GM18951 (cell line): Measurements from ENCODE around the gene FPR2.
"Not testable (repeated sequence)": the region's sequence is repeated elsewhere in the genome, so short reads cannot be mapped to it uniquely, and the experiment has no call there.

ENCODE experiments used
- POLR2A ChIP-seq: IDR thresholded peaks from 4 replicates; pipeline ENCODE4 v1.6.1; 2011; ENCODE audit warnings: mild to moderate bottlenecking; ENCODE audit not compliant: insufficient read length, insufficient read depth; ENCODE audit errors: extremely low read depth
- in situ Hi-C: fragments of 300-500 bp; cut with MboI; formaldehyde crosslinking; loops from one replicate; pipeline ENCODE4 v1.12.0; 2022; ENCODE audit warnings: low sequenced_read_pairs, mixed read lengths, inconsistent platforms; ENCODE audit not compliant: unreplicated experiment

The FPR2 gene

GRCh38 chr19:51727349-51727880 lies 33.6 kb upstream of the FPR2 start:
- in situ Hi-C loops, result no loop called here
- no peak for TF ChIP-seq POLR2A

- in situ Hi-C loops, result no loop called here
- TF ChIP-seq POLR2A, result no peak
These were observed 31.2 kb upstream of the FPR2 start for GRCh38 chr19:51729781-51730180.

- no peak for TF ChIP-seq POLR2A
- in situ Hi-C loops, result no loop called here
These were observed 27.0 kb upstream of the FPR2 start for GRCh38 chr19:51733742-51734522.

- in situ Hi-C loops, result no loop called here
- TF ChIP-seq POLR2A, result no peak
These were observed 25.1 kb upstream of the FPR2 start for GRCh38 chr19:51735759-51736449.

GRCh38 chr19:51737389-51737788 lies 23.6 kb upstream of the FPR2 start:
- in situ Hi-C loops, result no loop called here
- TF ChIP-seq POLR2A, result no peak

GRCh38 chr19:51737924-51738323 lies 23.1 kb upstream of the FPR2 start:
- no peak for TF ChIP-seq POLR2A
- in situ Hi-C loops, result no loop called here

- in situ Hi-C loops, result not testable (repeated sequence)
These were observed 22.5 kb upstream of the FPR2 start for GRCh38 chr19:51738523-51738922.

- TF ChIP-seq POLR2A, result no peak
- in situ Hi-C loops, result no loop called here
These were observed 21.3 kb upstream of the FPR2 start for GRCh38 chr19:51739466-51740213.

- TF ChIP-seq POLR2A, result no peak
- in situ Hi-C loops, result no loop called here
These were observed 20.6 kb upstream of the FPR2 start for GRCh38 chr19:51740356-51740755.

GRCh38 chr19:51742789-51743188 lies 18.2 kb upstream of the FPR2 start:
- in situ Hi-C loops, result no loop called here
- TF ChIP-seq POLR2A, result no peak

- in situ Hi-C loops, result no loop called here
- no peak for TF ChIP-seq POLR2A
These were observed 17.6 kb upstream of the FPR2 start for GRCh38 chr19:51743405-51743804.

- in situ Hi-C loops, result no loop called here
- TF ChIP-seq POLR2A, result no peak
These were observed 14.2 kb upstream of the FPR2 start for GRCh38 chr19:51746731-51747130.

- in situ Hi-C loops, result no loop called here
- no peak for TF ChIP-seq POLR2A
These were observed 11.0 kb upstream of the FPR2 start for GRCh38 chr19:51749979-51750378.

- no peak for TF ChIP-seq POLR2A
- in situ Hi-C loops, result no loop called here
These were observed 10.4 kb upstream of the FPR2 start for GRCh38 chr19:51750400-51751094.
